Endothelial cell of umbilical vein (primary cell): Measurements from ENCODE around the gene GUK1. TPM values are rescaled to one million over a fixed set of nuclear protein-coding genes. Genes with fewer than 3 reads are reported as not detected.

Experiments used
- BruUV-seq: library from RNA; stranded (reverse); fragments of 400-500 nt; replicated peaks from 2 replicates; lab custom pipeline; 2021; lab: Mats Ljungman, UMichigan
- CTCF ChIA-PET: fragments of 300-600, 350-600 bp; sonication (Branson Sonifier 250); formaldehyde crosslinking; loops from one replicate; lab custom pipeline; 2021; ENCODE audit warnings: antibody characterized with exemption, inconsistent platforms; lab: Charles Lee
- POLR2A ChIA-PET: fragments of 300-600, 350-600 bp; sonication (Branson Sonifier 250); formaldehyde crosslinking; loops from one replicate; lab custom pipeline; 2021; ENCODE audit warnings: antibody characterized with exemption, inconsistent platforms; lab: Charles Lee
- DNase-seq: peaks from one replicate; pipeline ENCODE4 v3.0.0-alpha.2; 2011; ENCODE audit warnings: low read depth, low spot score
- FAIRE-seq: peaks from 2 replicates; lab custom pipeline; 2011; peaks lifted over from hg19 to GRCh38; lab: Jason Lieb, UNC
- H2AFZ ChIP-seq: 2 replicates; pipeline ENCODE4 v1.6.0; 2012; ENCODE audit warnings: low read depth, low read length, control low read depth, inconsistent platforms
- H3K27ac ChIP-seq: 2 replicates; pipeline ENCODE4 v1.5.1; 2011; ENCODE audit warnings: low read depth, mild to moderate bottlenecking, control low read depth, low read length, moderate library complexity; ENCODE audit not compliant: insufficient read depth
- H3K27me3 ChIP-seq, 2 experiments: 2 replicates each; pipeline versions ENCODE4 v1.6.0 to v1.6.1; 2011; ENCODE audit warnings: low read length in 2 of 2, mixed read lengths in 1 of 2; ENCODE audit not compliant: control insufficient read depth in 2 of 2, insufficient read depth in 2 of 2
- H3K36me3 ChIP-seq, 2 experiments: 2 replicates in 1 of 2; 3 replicates in 1 of 2; pipeline ENCODE4 v1.5.1; 2011; ENCODE audit warnings: low read length in 2 of 2, mild to moderate bottlenecking in 1 of 2, moderate library complexity in 1 of 2; ENCODE audit not compliant: control insufficient read depth in 2 of 2, insufficient read depth in 2 of 2; ENCODE audit errors: extremely low read depth in 1 of 2
- H3K4me1 ChIP-seq: 3 replicates; pipeline ENCODE4 v1.5.1; 2011; ENCODE audit warnings: mild to moderate bottlenecking, low read length; ENCODE audit not compliant: control insufficient read depth, insufficient read depth; ENCODE audit errors: extremely low read depth
- H3K4me2 ChIP-seq: 2 replicates; pipeline ENCODE4 v1.6.1; 2011; ENCODE audit warnings: low read length, control low read depth, mixed read lengths; ENCODE audit not compliant: insufficient read depth
- H3K4me3 ChIP-seq, 3 experiments: fragments of 200-600 bp in 1 of 3; sonication (generic), shearing (Covaris generic) in 1 of 3; replicated peaks in 1 of 3; 2 replicates each; pipeline ENCODE4 v1.5.1; 2011 to 2016; ENCODE audit warnings: control low read depth in 3 of 3, low read length in 3 of 3, mild to moderate bottlenecking in 2 of 3, inconsistent platforms in 1 of 3, low read depth in 1 of 3, moderate library complexity in 1 of 3; ENCODE audit not compliant: insufficient read depth in 1 of 3
- H3K79me2 ChIP-seq: 2 replicates; pipeline ENCODE4 v1.6.0; 2012; ENCODE audit warnings: low read length, inconsistent platforms; ENCODE audit not compliant: control insufficient read depth, insufficient read depth
- H3K9ac ChIP-seq: replicated peaks from 2 replicates; pipeline ENCODE3; 2011; ENCODE audit warnings: low read length, control low read depth; ENCODE audit not compliant: insufficient read depth; ENCODE audit errors: extremely low read depth
- H3K9me1 ChIP-seq: replicated peaks from 3 replicates; pipeline ENCODE4 v1.6.0; 2011; ENCODE audit warnings: mild to moderate bottlenecking, low read length; ENCODE audit not compliant: control insufficient read depth, insufficient read depth; ENCODE audit errors: extremely low read depth
- H3K9me3 ChIP-seq: replicated peaks from 2 replicates; pipeline ENCODE4 v1.5.1; 2012; ENCODE audit warnings: low read length, inconsistent platforms; ENCODE audit not compliant: control insufficient read depth, insufficient read depth
- H4K20me1 ChIP-seq: replicated peaks from 2 replicates; pipeline ENCODE3; 2011; ENCODE audit warnings: mild to moderate bottlenecking, low read length; ENCODE audit not compliant: control insufficient read depth, insufficient read depth; ENCODE audit errors: extremely low read depth
- CTCF ChIP-seq, 2 donors: IDR thresholded peaks; 1 replicate in 1 of 2; 2 replicates in 1 of 2; pipeline ENCODE4 v1.5.1; 2011; ENCODE audit warnings: low read length in 2 of 2, mild to moderate bottlenecking in 2 of 2, moderate library complexity in 2 of 2, control low read depth in 1 of 2, inconsistent platforms in 1 of 2, low read depth in 1 of 2; ENCODE audit not compliant: insufficient read depth in 1 of 2; ENCODE audit errors: extremely low read depth in 1 of 2
- EZH2 ChIP-seq: IDR thresholded peaks from 2 replicates; pipeline ENCODE4 v1.6.1; 2012; ENCODE audit warnings: borderline replicate concordance, low read depth, mild to moderate bottlenecking, moderate library complexity, low read length, inconsistent platforms; ENCODE audit not compliant: severe bottlenecking
- FOS ChIP-seq: IDR thresholded peaks from 2 replicates; pipeline ENCODE4 v1.6.1; 2011; ENCODE audit warnings: mild to moderate bottlenecking, low read length, moderate library complexity, borderline replicate concordance; ENCODE audit not compliant: insufficient read depth
- GATA2 ChIP-seq: IDR thresholded peaks from 2 replicates; pipeline ENCODE4 v1.7.0; 2011; ENCODE audit warnings: low read depth, mild to moderate bottlenecking, moderate library complexity, mixed read lengths, low read length; ENCODE audit not compliant: insufficient read length, insufficient read depth
- JUN ChIP-seq: IDR thresholded peaks from 2 replicates; pipeline ENCODE4 v1.6.1; 2011; ENCODE audit warnings: borderline replicate concordance, low read depth; ENCODE audit not compliant: insufficient read length, insufficient read depth
- MAX ChIP-seq: IDR thresholded peaks from 2 replicates; pipeline ENCODE4 v1.6.1; 2011; ENCODE audit not compliant: insufficient read depth, insufficient read length
- MYC ChIP-seq: IDR thresholded peaks from one replicate; pipeline ENCODE4 v1.6.1; 2011; ENCODE audit warnings: mild to moderate bottlenecking, low read depth, low read length
- POLR2A ChIP-seq: IDR thresholded peaks from 2 replicates; pipeline ENCODE4 v1.6.1; 2012; ENCODE audit warnings: low read depth, mild to moderate bottlenecking, control low read depth, low read length
- POLR2AphosphoS5 ChIP-seq: IDR thresholded peaks from 2 replicates; pipeline ENCODE4 v1.6.1; 2012; ENCODE audit warnings: low read depth, mild to moderate bottlenecking, control low read depth, low read length, moderate library complexity; ENCODE audit not compliant: insufficient read depth
- dilution Hi-C: fragments of 300-500 bp; cut with MboI; formaldehyde crosslinking; loops from one replicate; pipeline ENCODE4 v1.15.0; 2019; ENCODE audit warnings: low sequenced_read_pairs; ENCODE audit not compliant: extremely low pct_ligation_motif_present
- intact Hi-C: fragments of 100-400 bp; cut with micrococcal nuclease; formaldehyde crosslinking; loops from one replicate; pipeline ENCODE4 v1.10.0; 2022
- polyA plus RNA-seq, 4 experiments: library from polyadenylated mRNA; depleted of rRNA in 3 of 4; stranded (reverse) in 3 of 4; unstranded in 1 of 4; fragments of >200 nt; gene quantifications; 2 replicates each; pipeline versions ENCODE4 v1.2.1 to v1.2.3, GENCODE V29; 2011 to 2012; ENCODE audit warnings: missing spikeins in 1 of 4
- total RNA-seq: library from RNA; stranded (reverse); gene quantifications from 2 replicates; pipeline ENCODE4 v1.2.3, GENCODE V29; 2021

GUK1 gene
- total and polyA plus RNA-seq, 2 donors (not counting 3 experiments of a cell fraction or from before 2014, with no cell fraction given): 239 to 742 TPM

- ChIA-PET CTCF (no interaction called here), POLR2A (no interaction called here)
- no peaks in the 10 kb centered on the region for H3K4me1 ChIP-seq
- no peak overlapping the region for H3K4me3 ChIP-seq
- no TSS peak for BruUV-seq
- FAIRE-seq (no peak), DNase-seq (no peak)
- H3K79me2 ChIP-seq: no peaks in the 10 kb centered on the region
- no peaks in the 10 kb centered on the region for H4K20me1 ChIP-seq
- H2AFZ ChIP-seq: no peak overlapping the region
- H3K27me3 ChIP-seq: no peaks in the 10 kb centered on the region
- intact Hi-C loops (no loop called here), dilution Hi-C loops (no loop called here)
- H3K36me3 ChIP-seq: peaks cover 0 to 11% of the 10 kb centered on the region in 2 experiments
- no peak overlapping the region for H3K9ac ChIP-seq
- H3K9me3 ChIP-seq: no peaks in the 10 kb centered on the region
- no peaks in the 10 kb centered on the region for H3K9me1 ChIP-seq
- H3K4me2 ChIP-seq: no peak overlapping the region
- no peak overlapping the region for H3K27ac ChIP-seq
- TF ChIP-seq MYC (no peak), GATA2 (no peak), FOS (no peak), MAX (no peak), EZH2 (no peak), POLR2A (no peak), JUN (no peak), CTCF (IDR thresholded peaks at IDR 0.05; ENCODE audit: extremely low read depth in 1 of 2, insufficient read depth in 1 of 2, low read depth in 1 of 2, low read length in 2 of 2) (no peak), POLR2AphosphoS5 (no peak)
Measured at GRCh38 chr1:228177183-228177475, 37.0 kb downstream of the GUK1 start.
